HG02970 (cell line): Measurements from ENCODE around the gene SLC36A3.
"Not testable (repeated sequence)": the region's sequence is repeated elsewhere in the genome, so short reads cannot be mapped to it uniquely, and the experiment has no call there.

ENCODE experiments used
- ATAC-seq: cut with Tn5 transposase; IDR thresholded peaks from one replicate; pipeline ENCODE4 v1.9.1; 2021; ENCODE audit warnings: mild to moderate bottlenecking, moderate library complexity, moderate number of reproducible peaks; ENCODE audit not compliant: unreplicated experiment, low FRiP score

The SLC36A3 gene

GRCh38 chr5:151267491-151268260, 35.9 kb downstream of the SLC36A3 start:
- ATAC-seq, result no peak

GRCh38 chr5:151264113-151264512, 39.5 kb downstream of the SLC36A3 start:
- ATAC-seq, result no peak

- no peak for ATAC-seq
Measured at GRCh38 chr5:151262532-151262931, 41.0 kb downstream of the SLC36A3 start.

GRCh38 chr5:151259931-151260330, 43.6 kb downstream of the SLC36A3 start:
- ATAC-seq, result no peak

GRCh38 chr5:151258816-151259215, 44.8 kb downstream of the SLC36A3 start:
- no peak for ATAC-seq

GRCh38 chr5:151258201-151258611, 45.4 kb downstream of the SLC36A3 start:
- ATAC-seq, result no peak

- ATAC-seq, result no peak
Measured at GRCh38 chr5:151257731-151258181, 45.8 kb downstream of the SLC36A3 start.

GRCh38 chr5:151255621-151256286, 47.8 kb downstream of the SLC36A3 start:
- ATAC-seq, result no peak

- ATAC-seq, result not testable (repeated sequence)
Measured at GRCh38 chr5:151254990-151255389, 48.6 kb downstream of the SLC36A3 start.

- ATAC-seq, result no peak
Measured at GRCh38 chr5:151254556-151254955, 49.0 kb downstream of the SLC36A3 start.

GRCh38 chr5:151253605-151253950, 50.0 kb downstream of the SLC36A3 start:
- ATAC-seq, result no peak

- peak; percentile 88 for ATAC-seq
Measured at GRCh38 chr5:151252762-151253604, 50.6 kb downstream of the SLC36A3 start, which contains the start of gene GM2A. GM2A (plus strand) TSS chr5:151253185; CDS start chr5:151253217, 32 bp downstream.

GRCh38 chr5:151251621-151252020, 51.9 kb downstream of the SLC36A3 start:
- ATAC-seq, result no peak

GRCh38 chr5:151251001-151251551, 52.5 kb downstream of the SLC36A3 start:
- ATAC-seq, result no peak

- ATAC-seq, result no peak
Measured at GRCh38 chr5:151250346-151251000, 53.1 kb downstream of the SLC36A3 start.

GRCh38 chr5:151249281-151249680, 54.3 kb downstream of the SLC36A3 start:
- ATAC-seq, result no peak

- no peak for ATAC-seq
Measured at GRCh38 chr5:151248651-151249050, 54.9 kb downstream of the SLC36A3 start.

- ATAC-seq, result no peak
Measured at GRCh38 chr5:151245680-151246219, 57.8 kb downstream of the SLC36A3 start.

GRCh38 chr5:151244206-151244605, 59.4 kb downstream of the SLC36A3 start:
- ATAC-seq, result no peak

- no peak for ATAC-seq
Measured at GRCh38 chr5:151243564-151243963, 60.0 kb downstream of the SLC36A3 start.
